Fibroblast of lung (primary cell): ENCODE data around the gene RIN1. TPM values are rescaled to one million over a fixed set of nuclear protein-coding genes. Genes with fewer than 3 reads are reported as not detected.

ENCODE experiments used
- DNase-seq, 2 donors: peaks; one replicate each; pipeline versions ENCODE4 v3.0.0 to v3.0.0-alpha.2; 2010; ENCODE audit warnings: low read depth in 2 of 2
- H2AFZ ChIP-seq: 2 replicates; pipeline ENCODE4 v1.5.1; 2012; ENCODE audit warnings: low read length, control low read depth, inconsistent platforms
- H3K27ac ChIP-seq: 2 replicates; pipeline ENCODE4 v1.5.1; 2011; ENCODE audit warnings: low read length, control low read depth; ENCODE audit not compliant: insufficient read depth
- H3K27me3 ChIP-seq: 2 replicates; pipeline ENCODE4 v1.5.1; 2011; ENCODE audit warnings: mild to moderate bottlenecking, low read length; ENCODE audit not compliant: control insufficient read depth, insufficient read depth
- H3K36me3 ChIP-seq: 2 replicates; pipeline ENCODE4 v1.5.1; 2011; ENCODE audit warnings: low read length; ENCODE audit not compliant: control insufficient read depth, insufficient read depth
- H3K4me1 ChIP-seq: 2 replicates; pipeline ENCODE4 v1.5.1; 2011; ENCODE audit warnings: low read length; ENCODE audit not compliant: control insufficient read depth, insufficient read depth; ENCODE audit errors: extremely low read depth
- H3K4me2 ChIP-seq: 2 replicates; pipeline ENCODE4 v1.5.1; 2011; ENCODE audit warnings: low read length, control low read depth; ENCODE audit not compliant: insufficient read depth; ENCODE audit errors: extremely low read depth
- H3K4me3 ChIP-seq, 4 experiments: fragments of 200-600 bp in 1 of 4; sonication (generic) in 1 of 4; replicated peaks in 1 of 4; 2 replicates each; pipeline ENCODE4 v1.5.1; 2011 to 2016; ENCODE audit warnings: low read length in 4 of 4, low read depth in 3 of 4, mild to moderate bottlenecking in 3 of 4, control low read depth in 2 of 4, inconsistent platforms in 1 of 4, mixed read lengths in 1 of 4; ENCODE audit not compliant: insufficient read depth in 1 of 4; ENCODE audit errors: control extremely low read depth in 1 of 4
- H3K79me2 ChIP-seq: 2 replicates; pipeline ENCODE4 v1.5.1; 2012; ENCODE audit warnings: mild to moderate bottlenecking, low read length, inconsistent platforms; ENCODE audit not compliant: control insufficient read depth, insufficient read depth
- H3K9ac ChIP-seq: 2 replicates; pipeline ENCODE4 v1.5.1; 2011; ENCODE audit warnings: mild to moderate bottlenecking, low read length, control low read depth; ENCODE audit not compliant: insufficient read depth
- H3K9me3 ChIP-seq: 2 replicates; pipeline ENCODE4 v1.5.1; 2012; ENCODE audit warnings: low read depth, low read length; ENCODE audit not compliant: control insufficient read depth, insufficient read depth
- H4K20me1 ChIP-seq: 2 replicates; pipeline ENCODE4 v1.5.1; 2011; ENCODE audit warnings: low read length; ENCODE audit not compliant: control insufficient read depth, insufficient read depth; ENCODE audit errors: extremely low read depth
- CTCF ChIP-seq, 2 donors: IDR thresholded peaks in 1 of 2; conservative IDR thresholded peaks in 1 of 2; 1 replicate in 1 of 2; 2 replicates in 1 of 2; pipeline ENCODE4 v1.5.1; 2011 to 2012; ENCODE audit warnings: low read length in 2 of 2, control low read depth in 1 of 2, inconsistent platforms in 1 of 2, low read depth in 1 of 2, mild to moderate bottlenecking in 1 of 2
- EZH2 ChIP-seq: IDR thresholded peaks from 2 replicates; pipeline ENCODE4 v1.5.1; 2012; ENCODE audit warnings: low read length, control low read depth, mild to moderate bottlenecking; ENCODE audit errors: missing control alignments
- polyA plus RNA-seq, 2 donors: library from polyadenylated mRNA; depleted of rRNA in 1 of 2; stranded (reverse) in 1 of 2; unstranded in 1 of 2; fragments of >200 nt; gene quantifications; 2 replicates each; pipeline ENCODE4 v1.2.1, GENCODE V29; 2011 to 2012; ENCODE audit warnings: missing spikeins in 1 of 2
- total RNA-seq: library from RNA; depleted of rRNA; stranded (reverse); fragments of >200 nt; gene quantifications from 2 replicates; pipeline ENCODE4 v1.2.1, GENCODE V29; 2014

The RIN1 gene
- total and polyA plus RNA-seq, 2 donors (not counting 1 experiment from before 2014, with no cell fraction given): 6.3 to 22.1 TPM

DNA sequence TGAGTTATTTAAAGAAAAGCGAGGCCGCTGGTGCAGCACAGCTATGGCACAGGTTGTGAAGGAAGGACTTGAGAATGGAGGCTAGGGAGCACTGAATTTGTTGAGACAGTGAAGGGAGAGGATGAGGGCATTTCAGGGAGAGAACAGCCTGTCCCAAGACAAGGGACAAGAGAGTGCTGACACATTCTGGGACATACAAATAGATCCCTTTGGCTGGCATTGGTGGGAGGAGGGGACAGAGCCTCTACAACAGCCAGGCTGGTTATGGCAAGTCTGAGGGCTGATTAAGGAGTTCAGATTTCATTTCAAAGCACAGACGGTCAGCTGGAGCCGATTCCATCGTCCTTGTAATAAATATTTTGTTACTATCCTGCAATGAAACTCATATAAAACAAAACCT lies 37.0 kb upstream of the RIN1 start:
- Histone ChIP-seq H3K27me3 (peaks cover 19% of the 10 kb centered on the region), H3K36me3 (no peaks in the 10 kb centered on the region), H3K4me1 (peaks cover 6% of the 10 kb centered on the region), H4K20me1 (no peaks in the 10 kb centered on the region), H3K9me3 (no peaks in the 10 kb centered on the region), H3K27ac (no peak overlapping the region), H3K4me2 (no peak overlapping the region), H2AFZ (no peak overlapping the region), H3K4me3 (no peak overlapping the region), H3K79me2 (no peaks in the 10 kb centered on the region), H3K9ac (no peak overlapping the region)
- TF ChIP-seq CTCF (conservative IDR thresholded peaks at IDR 0.05 in 1 of 2, IDR thresholded peaks at IDR 0.05 in 1 of 2; ENCODE audit: low read depth in 1 of 2, low read length in 2 of 2) (no peak), EZH2 (no peak)
- DNase-seq: no peak

DNA sequence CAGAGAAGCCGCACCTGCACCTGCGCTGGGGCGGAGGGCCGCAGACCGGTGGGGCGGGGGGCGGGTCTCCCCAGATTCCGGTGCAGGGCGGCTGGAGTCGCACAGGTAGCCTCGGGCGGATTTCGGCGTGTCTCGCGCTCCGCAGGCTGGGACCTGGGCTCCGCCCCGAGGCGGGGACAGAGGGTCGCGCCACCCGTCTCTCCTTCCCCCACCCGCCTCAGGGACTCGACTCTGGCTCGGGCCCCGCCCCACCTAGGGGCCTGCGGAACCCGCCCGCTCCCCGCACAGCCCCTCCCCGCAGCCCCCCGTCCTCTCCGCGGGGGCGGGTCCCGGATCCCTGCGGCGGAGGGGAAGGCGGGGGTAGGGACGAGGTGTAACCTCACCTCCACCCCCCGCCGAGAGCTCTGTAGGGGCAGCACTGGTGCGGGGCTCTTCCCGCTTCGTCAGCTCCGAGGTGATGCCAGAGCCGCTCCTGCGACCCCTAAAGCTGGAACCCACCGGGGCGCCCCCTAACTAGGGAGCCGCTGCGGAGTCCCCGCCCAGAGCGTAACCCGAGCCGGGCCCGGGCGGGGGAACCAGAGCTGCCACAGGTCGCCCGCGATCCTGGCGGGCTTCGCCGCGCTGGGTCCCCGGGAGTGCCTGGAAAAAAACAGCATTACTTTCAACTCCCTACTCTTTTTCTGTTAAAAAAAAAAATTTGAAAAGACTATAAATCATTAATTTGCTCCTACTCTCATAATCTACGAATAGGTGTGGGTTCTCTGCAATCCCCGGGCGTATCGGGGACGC lies 35.6 kb upstream of the RIN1 start, which contains the start of gene SLC29A2:
Gene SLC29A2, minus strand, starts transcription at position 134 of the 789 bp plus-strand sequence. CDS start 169 bp downstream, outside the sequence.
- Histone ChIP-seq H3K27me3 (peaks cover 19% of the 10 kb centered on the region), H3K4me1 (peaks cover 6% of the 10 kb centered on the region), H2AFZ (peak within 1 kb of the TSS; percentile 78), H4K20me1 (no peaks in the 10 kb centered on the region), H3K36me3 (no peaks in the 10 kb centered on the region), H3K9me3 (no peaks in the 10 kb centered on the region), H3K4me2 (peak within 1 kb of the TSS; percentile 69), H3K27ac (no peak within 1 kb of the TSS), H3K9ac (no peak within 1 kb of the TSS), H3K79me2 (no peaks in the 10 kb centered on the region), H3K4me3 (peak within 1 kb of the TSS; percentile 30 to 62 (median 54))
- TF ChIP-seq EZH2 (no peak), CTCF (conservative IDR thresholded peaks at IDR 0.05 in 1 of 2, IDR thresholded peaks at IDR 0.05 in 1 of 2; ENCODE audit: low read depth in 1 of 2, low read length in 2 of 2) (no peak)
- no peak for DNase-seq

GRCh38 chr11:66369073-66369894 lies 33.0 kb upstream of the RIN1 start:
- Histone ChIP-seq H3K4me2 (no peak overlapping the region), H3K27me3 (peaks cover 19% of the 10 kb centered on the region)

More at GRCh38 chr11:66369073-66369894, 33.0 kb upstream of the RIN1 start:
- Histone ChIP-seq H3K27ac (no peak overlapping the region), H4K20me1 (no peaks in the 10 kb centered on the region), H3K36me3 (no peaks in the 10 kb centered on the region), H3K9me3 (no peaks in the 10 kb centered on the region), H3K79me2 (no peaks in the 10 kb centered on the region), H3K4me3 (no peak overlapping the region), H3K9ac (no peak overlapping the region), H2AFZ (no peak overlapping the region), H3K4me1 (peaks cover 6% of the 10 kb centered on the region)
- DNase-seq: no peak
- no peak for TF ChIP-seq CTCF (conservative IDR thresholded peaks at IDR 0.05 in 1 of 2, IDR thresholded peaks at IDR 0.05 in 1 of 2; ENCODE audit: low read depth in 1 of 2, low read length in 2 of 2)
- no peak for TF ChIP-seq EZH2
